Kidney (tissue), 14 donors: ENCODE measurements around the gene FKBP10. TPM values are rescaled to one million over a fixed set of nuclear protein-coding genes. Genes with fewer than 3 reads are reported as not detected.

ENCODE experiments used
- DNase-seq, 5 donors: peaks; one replicate each; pipeline ENCODE4 v3.0.0-alpha.2; 2013 to 2020
- FAIRE-seq: peaks from 2 replicates; lab custom pipeline; 2012; peaks lifted over from hg19 to GRCh38; lab: Jason Lieb, UNC
- H3K27ac ChIP-seq, 2 donors: one replicate each; pipeline ENCODE4 v1.7.0; 2013; ENCODE audit warnings: low read depth in 2 of 2, low read length in 2 of 2, inconsistent platforms in 1 of 2
- H3K27me3 ChIP-seq: one replicate; pipeline ENCODE4 v1.7.1; 2013; ENCODE audit warnings: low read length, inconsistent platforms; ENCODE audit not compliant: control insufficient read depth, insufficient read depth
- H3K36me3 ChIP-seq, 3 donors: one replicate each; pipeline versions ENCODE4 v1.7.0 to v1.7.1; 2013; ENCODE audit warnings: low read length in 3 of 3, control low read depth in 1 of 3, inconsistent platforms in 1 of 3; ENCODE audit not compliant: insufficient read depth in 3 of 3, control insufficient read depth in 2 of 3
- H3K4me1 ChIP-seq, 3 donors: one replicate each; pipeline versions ENCODE4 v1.7.0 to v1.7.1; 2013; ENCODE audit warnings: low read length in 3 of 3, inconsistent platforms in 1 of 3, low read depth in 1 of 3; ENCODE audit not compliant: control insufficient read depth in 2 of 3, insufficient read depth in 2 of 3
- H3K4me3 ChIP-seq, 3 donors: one replicate each; pipeline versions ENCODE4 v1.7.0 to v1.8.1; 2013; ENCODE audit warnings: low read length in 3 of 3, control low read depth in 1 of 3, inconsistent platforms in 1 of 3
- H3K9ac ChIP-seq, 3 donors: one replicate each; pipeline versions ENCODE4 v1.7.0 to v1.7.1; 2013; ENCODE audit warnings: low read length in 3 of 3, control low read depth in 1 of 3, inconsistent platforms in 1 of 3
- H3K9me3 ChIP-seq, 3 donors: one replicate each; pipeline versions ENCODE4 v1.7.0 to v1.7.1; 2013; ENCODE audit warnings: low read length in 3 of 3, control low read depth in 1 of 3, inconsistent platforms in 1 of 3; ENCODE audit not compliant: control insufficient read depth in 2 of 3, insufficient read depth in 1 of 3
- intact Hi-C: fragments of 100-400 bp; cut with DNase I; formaldehyde crosslinking; loops from one replicate; pipeline ENCODE4 v1.11.1; 2022
- polyA plus RNA-seq: library from polyadenylated mRNA; stranded (reverse); fragments of 350-450 nt; fragmentation: Illumina TruSeq; extraction: RNeasy Lipid Tissue Mini Kit (QIAGEN cat#74804); gene quantifications from one replicate; pipeline ENCODE4 v1.2.3, GENCODE V29; 2014; ENCODE audit warnings: low read depth, low replicate concordance; ENCODE audit not compliant: insufficient read depth
- total RNA-seq: library from RNA; stranded (reverse); fragmentation: NEBNext Ultra II Directional; extraction: Animal tissue kit (Norgen Biotek cat#: 25700); gene quantifications from one replicate; pipeline ENCODE4 v1.2.1, GENCODE V29; 2021
- TF ChIP-seq, protein P1 (sequence below): IDR thresholded peaks from 3 replicates; pipeline ENCODE4 v1.5.1; 2012; ENCODE audit warnings: mild to moderate bottlenecking, moderate library complexity, borderline replicate concordance; ENCODE audit not compliant: insufficient read depth; ENCODE audit errors: extremely low read depth
- donor health status: control.
- donor health status: control.
- donor health status: control.
- donor health status: control.
- donor health status: control.
- donor health status: DM: yes; HTN: yes; CAD: no.
- donor health status: Normal renal cell carcinoma (clear cell type).

FKBP10 gene
- total and polyA plus RNA-seq, 2 donors from 2014 or later = 19.6 to 38.3 TPM

DNA sequence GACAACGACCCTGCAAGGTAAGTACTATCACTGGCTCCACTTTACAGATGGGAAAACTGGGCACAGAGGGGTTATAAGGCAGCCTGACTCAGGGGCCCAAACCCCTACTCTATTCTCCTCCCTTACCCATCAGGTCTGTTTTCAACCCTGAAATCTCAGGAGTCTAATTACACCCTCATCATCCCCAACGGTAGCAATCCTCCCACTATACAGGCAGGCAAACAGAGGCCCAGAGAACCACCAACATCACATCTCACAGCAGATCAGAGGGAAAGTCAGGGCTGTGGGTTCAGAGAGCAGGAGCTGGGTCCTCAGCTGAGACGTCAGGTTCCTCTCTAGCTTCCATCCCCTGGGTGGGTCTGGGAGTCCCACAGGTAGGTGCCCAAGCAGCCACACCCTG lies 42.8 kb upstream of the FKBP10 start:
- TF ChIP-seq, protein P1, sequence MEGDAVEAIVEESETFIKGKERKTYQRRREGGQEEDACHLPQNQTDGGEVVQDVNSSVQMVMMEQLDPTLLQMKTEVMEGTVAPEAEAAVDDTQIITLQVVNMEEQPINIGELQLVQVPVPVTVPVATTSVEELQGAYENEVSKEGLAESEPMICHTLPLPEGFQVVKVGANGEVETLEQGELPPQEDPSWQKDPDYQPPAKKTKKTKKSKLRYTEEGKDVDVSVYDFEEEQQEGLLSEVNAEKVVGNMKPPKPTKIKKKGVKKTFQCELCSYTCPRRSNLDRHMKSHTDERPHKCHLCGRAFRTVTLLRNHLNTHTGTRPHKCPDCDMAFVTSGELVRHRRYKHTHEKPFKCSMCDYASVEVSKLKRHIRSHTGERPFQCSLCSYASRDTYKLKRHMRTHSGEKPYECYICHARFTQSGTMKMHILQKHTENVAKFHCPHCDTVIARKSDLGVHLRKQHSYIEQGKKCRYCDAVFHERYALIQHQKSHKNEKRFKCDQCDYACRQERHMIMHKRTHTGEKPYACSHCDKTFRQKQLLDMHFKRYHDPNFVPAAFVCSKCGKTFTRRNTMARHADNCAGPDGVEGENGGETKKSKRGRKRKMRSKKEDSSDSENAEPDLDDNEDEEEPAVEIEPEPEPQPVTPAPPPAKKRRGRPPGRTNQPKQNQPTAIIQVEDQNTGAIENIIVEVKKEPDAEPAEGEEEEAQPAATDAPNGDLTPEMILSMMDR = no peak
- Histone ChIP-seq H3K4me1 (peaks cover 3 to 28% (median 22%) of the 10 kb centered on the region in 3 donors), H3K36me3 (peaks cover 15 to 47% (median 37%) of the 10 kb centered on the region in 3 donors), H3K27ac (no peak overlapping the region), H3K27me3 (no peaks in the 10 kb centered on the region), H3K9me3 (no peaks in the 10 kb centered on the region), H3K4me3 (no peak overlapping the region), H3K9ac (no peak overlapping the region)
- intact Hi-C loops = no loop called here
- DNase-seq (no peak), FAIRE-seq (no peak)

DNA sequence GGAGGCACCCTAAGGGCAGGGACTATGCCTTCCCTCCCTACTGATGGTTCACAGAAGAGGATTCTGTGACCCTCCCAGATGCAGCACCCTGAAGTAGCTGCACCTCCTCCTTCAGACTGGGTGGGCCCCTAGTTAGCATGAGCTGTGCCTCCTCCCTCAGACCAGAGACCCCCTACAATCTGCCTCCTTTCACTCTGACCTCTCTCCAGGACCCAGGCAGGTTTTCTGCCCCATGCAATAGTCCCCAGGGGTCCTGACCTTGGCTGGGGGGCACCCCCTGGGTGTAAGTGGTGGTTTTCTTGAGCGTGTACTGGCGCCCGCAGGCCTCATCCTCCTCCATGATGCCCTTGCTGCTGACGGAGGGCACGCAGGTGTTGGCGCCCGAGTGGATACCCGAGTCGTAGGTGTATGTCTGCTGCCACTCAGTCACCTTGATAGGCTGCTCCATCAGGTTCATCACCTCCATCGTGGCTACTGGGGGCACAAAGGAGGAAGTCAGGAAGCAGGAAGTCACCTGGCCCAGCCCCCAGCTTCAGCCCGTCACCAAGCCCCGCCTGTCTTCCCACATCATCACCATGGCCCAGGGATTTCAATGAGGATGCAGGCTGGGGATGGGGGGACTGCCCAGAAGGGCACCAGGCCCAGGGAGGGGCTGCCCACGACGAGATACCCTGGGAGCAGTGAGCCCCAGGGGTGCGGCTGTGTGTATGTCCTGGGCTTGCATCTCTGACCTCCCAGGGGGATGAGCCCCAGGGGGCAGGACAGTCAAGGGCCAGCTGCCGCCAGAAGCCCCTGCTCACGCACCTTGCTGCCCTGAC lies 41.2 kb upstream of the FKBP10 start:
- Histone ChIP-seq H3K9me3 (no peaks in the 10 kb centered on the region), H3K4me3 (no peak overlapping the region), H3K27ac (peak overlapping the region; percentile 84 to 86), H3K9ac (no peak overlapping the region), H3K36me3 (peaks cover 10 to 36% (median 30%) of the 10 kb centered on the region in 3 donors), H3K27me3 (no peaks in the 10 kb centered on the region), H3K4me1 (peaks cover 3 to 44% (median 38%) of the 10 kb centered on the region in 3 donors)
- FAIRE-seq (no peak), DNase-seq (peak in 1 of 5 donors; percentile 61)
- intact Hi-C loops = no loop called here
- TF ChIP-seq, protein P1 = no peak

DNA sequence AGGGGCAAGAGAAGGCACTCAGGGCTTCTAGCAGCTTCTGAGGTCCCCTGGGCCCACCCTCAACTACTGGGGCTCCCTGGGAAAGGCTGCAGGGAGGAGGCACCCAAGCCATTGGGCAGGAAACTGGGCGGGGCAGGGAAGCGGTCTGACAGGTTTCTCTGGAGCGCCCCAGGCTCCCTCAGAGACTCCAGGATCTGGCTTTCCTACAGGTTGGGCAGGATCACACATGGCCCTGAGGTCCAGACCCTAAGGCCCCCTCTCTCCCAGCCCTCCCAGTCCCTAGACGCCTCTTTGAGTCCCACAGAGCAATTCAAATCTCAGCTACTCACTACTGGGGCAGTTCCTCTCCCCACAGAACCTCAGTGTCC lies 40.6 kb upstream of the FKBP10 start:
- TF ChIP-seq, protein P1 = no peak
- H3K9me3 ChIP-seq = no peaks in the 10 kb centered on the region
- no peaks in the 10 kb centered on the region for H3K27me3 ChIP-seq
- peaks cover 10 to 36% (median 29%) of the 10 kb centered on the region in 3 donors for H3K36me3 ChIP-seq
- H3K4me3 ChIP-seq = peak overlapping the region in 1 of 3 donors; percentile 13
- intact Hi-C loops = no loop called here
- peak; percentile 78 to 88 (median 81) for DNase-seq
- H3K27ac ChIP-seq = peak overlapping the region; percentile 84 to 86
- FAIRE-seq = no peak
- H3K9ac ChIP-seq = peak overlapping the region in 1 of 3 donors; percentile 51
- peaks cover 3 to 48% (median 44%) of the 10 kb centered on the region in 3 donors for H3K4me1 ChIP-seq
